Spleen (tissue), 7 donors: ENCODE results near the gene RALBP1.

ENCODE experiments used
- CTCF ChIP-seq, 11 experiments: fragments of 200-600 bp in 7 of 11; fragments of 450-650 bp in 4 of 11; sonication (generic) in 4 of 11; IDR thresholded peaks in 8 of 11; conservative IDR thresholded peaks in 3 of 11; 1 replicate in 7 of 11; 2 replicates in 4 of 11; pipeline versions ENCODE4 v1.4.0 to v1.8.0; 2016 to 2021; ENCODE audit warnings: antibody characterized with exemption in 11 of 11, inconsistent platforms in 4 of 11, mild to moderate bottlenecking in 1 of 11
- POLR2A ChIP-seq, 3 donors: fragments of 450-650 bp; IDR thresholded peaks; one replicate each; pipeline ENCODE4 v1.5.1; 2017; ENCODE audit warnings: antibody characterized with exemption in 3 of 3, mild to moderate bottlenecking in 1 of 3
- donor health status: DM: no; HTN: no; CAD: no; lungs with moderate emphysema.
- donor health status: DM: no; HTN: no; CAD: no.
- donor health status: DM: no; HTN: no; CAD: no.

DNA sequence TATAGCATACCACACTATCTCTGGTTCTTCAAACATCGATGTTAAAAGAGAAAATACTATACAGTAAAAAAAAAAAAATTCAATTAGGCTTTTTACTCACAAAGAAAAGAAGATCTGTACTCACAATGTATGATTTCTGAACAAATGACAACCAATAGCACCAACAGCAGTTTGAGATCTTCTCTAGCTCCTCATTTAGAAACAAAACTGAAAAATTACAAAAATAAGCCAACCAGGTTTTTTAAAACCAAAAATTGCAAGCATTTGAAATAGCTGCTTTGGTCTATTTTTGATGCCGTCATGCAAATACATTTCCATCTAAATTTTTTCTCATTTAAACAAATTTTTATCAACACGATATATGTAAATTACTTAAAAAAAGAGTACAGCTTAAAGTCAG lies 34.3 kb upstream of the RALBP1 start:
- no peak for TF ChIP-seq CTCF (IDR thresholded peaks at IDR 0.05 in 8 of 11, conservative IDR thresholded peaks at IDR 0.05 in 3 of 11)
- TF ChIP-seq POLR2A (IDR thresholded peaks at IDR 0.05): no peak
